MM.1S (cell line): Measurements from ENCODE around the gene ZNF766.

Experiments
- DNase-seq: peaks from one replicate; pipeline ENCODE4 v3.0.0-alpha.2; 2015
- H2AFZ ChIP-seq: fragments of 300-600 bp; sonication (generic); 2 replicates; pipeline ENCODE4 v1.6.0; 2016; ENCODE audit warnings: antibody characterized with exemption, low read length
- H3F3A ChIP-seq: fragments of 300-600 bp; sonication (generic); 2 replicates; pipeline ENCODE4 v1.6.1; 2016; ENCODE audit warnings: mild to moderate bottlenecking, antibody characterized with exemption, low read length, moderate library complexity, mixed read lengths; ENCODE audit not compliant: insufficient read depth
- H3K27ac ChIP-seq: fragments of 300-600 bp; sonication (generic); 2 replicates; pipeline ENCODE4 v1.5.1; 2016; ENCODE audit warnings: mild to moderate bottlenecking, low read length
- H3K27me3 ChIP-seq: fragments of 300-600 bp; sonication (generic); replicated peaks from 2 replicates; pipeline ENCODE4 v1.6.0; 2016; ENCODE audit warnings: low read length; ENCODE audit not compliant: insufficient read depth
- H3K36me3 ChIP-seq: fragments of 300-600 bp; sonication (generic); replicated peaks from 2 replicates; pipeline ENCODE4 v1.6.1; 2016; ENCODE audit warnings: mild to moderate bottlenecking, low read length, mixed read lengths; ENCODE audit not compliant: insufficient read depth
- H3K4me1 ChIP-seq: fragments of 300-600 bp; sonication (generic); 2 replicates; pipeline ENCODE4 v1.6.1; 2016; ENCODE audit warnings: low read length, mixed read lengths
- H3K4me2 ChIP-seq: fragments of 300-600 bp; sonication (generic); 2 replicates; pipeline ENCODE4 v1.6.0; 2016; ENCODE audit warnings: low read depth, low read length
- H3K4me3 ChIP-seq: fragments of 300-600 bp; sonication (generic); 2 replicates; pipeline ENCODE4 v1.5.1; 2016; ENCODE audit warnings: low read length, mixed read lengths
- H3K79me2 ChIP-seq: fragments of 300-600 bp; sonication (generic); 2 replicates; pipeline ENCODE4 v1.6.1; 2016; ENCODE audit warnings: mixed run types, low read length, mixed read lengths
- H3K9ac ChIP-seq: fragments of 300-600 bp; sonication (generic); 2 replicates; pipeline ENCODE4 v1.6.1; 2016; ENCODE audit warnings: low read length, mixed read lengths
- H3K9me2 ChIP-seq: fragments of 300-600 bp; sonication (generic); replicated peaks from 2 replicates; pipeline ENCODE4 v1.6.1; 2016; ENCODE audit warnings: mild to moderate bottlenecking, low read length, mixed read lengths; ENCODE audit not compliant: insufficient read depth
- H3K9me3 ChIP-seq: fragments of 300-600 bp; sonication (generic); replicated peaks from 2 replicates; pipeline ENCODE4 v1.6.1; 2016; ENCODE audit warnings: mild to moderate bottlenecking, low read length, mixed read lengths; ENCODE audit not compliant: insufficient read depth
- H4K20me1 ChIP-seq: fragments of 300-600 bp; sonication (generic); 2 replicates; pipeline ENCODE4 v1.6.1; 2016; ENCODE audit warnings: mild to moderate bottlenecking, low read length, moderate library complexity, mixed read lengths; ENCODE audit not compliant: insufficient read depth
- EZH2 ChIP-seq: fragments of 300-600 bp; sonication (generic); optimal IDR thresholded peaks from 2 replicates; pipeline ENCODE3; 2017; ENCODE audit warnings: low read depth, mild to moderate bottlenecking, antibody characterized with exemption, low read length, mixed read lengths
- EZH2phosphoT487 ChIP-seq: fragments of 300-600 bp; sonication (generic); IDR thresholded peaks from 2 replicates; pipeline ENCODE4 v1.6.1; 2018; ENCODE audit warnings: antibody characterized with exemption, low read length
- TF ChIP-seq, protein P1 (sequence below): fragments of 300-600 bp; sonication (generic); IDR thresholded peaks from 2 replicates; pipeline ENCODE4 v1.5.1; 2016; ENCODE audit warnings: antibody characterized with exemption, low read length, mixed read lengths

The ZNF766 gene

GRCh38 chr19:52221831-52222375, 47.5 kb upstream of the ZNF766 start:
- Histone ChIP-seq H3K79me2 (no peaks in the 10 kb centered on the region), H3K27me3 (no peaks in the 10 kb centered on the region), H3K27ac (no peak overlapping the region), H3K36me3 (peaks cover 53% of the 10 kb centered on the region), H3K9me2 (no peaks in the 10 kb centered on the region), H3K9me3 (no peaks in the 10 kb centered on the region), H4K20me1 (no peaks in the 10 kb centered on the region), H2AFZ (no peak overlapping the region), H3K9ac (no peak overlapping the region), H3K4me1 (no peaks in the 10 kb centered on the region), H3F3A (no peaks in the 10 kb centered on the region), H3K4me3 (no peak overlapping the region), H3K4me2 (no peak overlapping the region)
- DNase-seq = no peak
- TF ChIP-seq, protein P1, sequence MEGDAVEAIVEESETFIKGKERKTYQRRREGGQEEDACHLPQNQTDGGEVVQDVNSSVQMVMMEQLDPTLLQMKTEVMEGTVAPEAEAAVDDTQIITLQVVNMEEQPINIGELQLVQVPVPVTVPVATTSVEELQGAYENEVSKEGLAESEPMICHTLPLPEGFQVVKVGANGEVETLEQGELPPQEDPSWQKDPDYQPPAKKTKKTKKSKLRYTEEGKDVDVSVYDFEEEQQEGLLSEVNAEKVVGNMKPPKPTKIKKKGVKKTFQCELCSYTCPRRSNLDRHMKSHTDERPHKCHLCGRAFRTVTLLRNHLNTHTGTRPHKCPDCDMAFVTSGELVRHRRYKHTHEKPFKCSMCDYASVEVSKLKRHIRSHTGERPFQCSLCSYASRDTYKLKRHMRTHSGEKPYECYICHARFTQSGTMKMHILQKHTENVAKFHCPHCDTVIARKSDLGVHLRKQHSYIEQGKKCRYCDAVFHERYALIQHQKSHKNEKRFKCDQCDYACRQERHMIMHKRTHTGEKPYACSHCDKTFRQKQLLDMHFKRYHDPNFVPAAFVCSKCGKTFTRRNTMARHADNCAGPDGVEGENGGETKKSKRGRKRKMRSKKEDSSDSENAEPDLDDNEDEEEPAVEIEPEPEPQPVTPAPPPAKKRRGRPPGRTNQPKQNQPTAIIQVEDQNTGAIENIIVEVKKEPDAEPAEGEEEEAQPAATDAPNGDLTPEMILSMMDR = no peak
- TF ChIP-seq EZH2phosphoT487 = no peak
- no peak for TF ChIP-seq EZH2

DNA sequence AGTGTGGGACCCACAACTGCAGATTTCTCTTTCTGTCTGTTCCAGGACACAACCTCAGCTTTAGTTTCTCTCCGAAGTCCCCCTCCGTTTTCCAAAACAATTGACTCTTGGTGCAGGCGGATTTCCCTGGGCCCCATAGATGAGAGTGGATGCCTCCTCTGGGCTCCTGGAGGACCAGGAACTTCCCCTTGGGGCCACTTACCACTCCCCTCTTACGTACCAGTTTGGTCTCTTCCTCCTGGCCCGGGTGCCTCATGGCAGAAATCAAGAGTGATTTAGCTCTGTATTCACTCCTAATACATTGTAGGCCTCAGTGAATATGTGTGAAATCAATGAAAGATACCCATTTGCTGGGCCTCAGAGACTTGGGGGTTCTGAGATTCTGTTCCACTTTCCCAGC, 45.2 kb upstream of the ZNF766 start:
- H3K9me3 ChIP-seq = no peaks in the 10 kb centered on the region

GRCh38 chr19:52226652-52227051, 42.7 kb upstream of the ZNF766 start:
- peaks cover 31% of the 10 kb centered on the region for H3K36me3 ChIP-seq
- H3K4me2 ChIP-seq = no peak overlapping the region

More for the DNA sequence above, 45.2 kb upstream of the ZNF766 start:
- Histone ChIP-seq H3K36me3 (peaks cover 46% of the 10 kb centered on the region), H3K27me3 (no peaks in the 10 kb centered on the region), H2AFZ (no peak overlapping the region), H3K4me2 (no peak overlapping the region), H3K4me3 (no peak overlapping the region), H3F3A (no peaks in the 10 kb centered on the region), H3K4me1 (no peaks in the 10 kb centered on the region), H3K9me2 (no peaks in the 10 kb centered on the region), H3K9ac (no peak overlapping the region), H3K79me2 (no peaks in the 10 kb centered on the region), H3K27ac (no peak overlapping the region), H4K20me1 (no peaks in the 10 kb centered on the region)
- DNase-seq = no peak
- TF ChIP-seq EZH2 (no peak), EZH2phosphoT487 (no peak)
- TF ChIP-seq, protein P1 = no peak

More at GRCh38 chr19:52226652-52227051, 42.7 kb upstream of the ZNF766 start:
- H3K4me3 ChIP-seq = no peak overlapping the region
- H3K9ac ChIP-seq = no peak overlapping the region
- H3K9me2 ChIP-seq = no peaks in the 10 kb centered on the region
- no peaks in the 10 kb centered on the region for H3K79me2 ChIP-seq
- no peaks in the 10 kb centered on the region for H4K20me1 ChIP-seq
- no peaks in the 10 kb centered on the region for H3K9me3 ChIP-seq
- no peaks in the 10 kb centered on the region for H3K4me1 ChIP-seq
- no peaks in the 10 kb centered on the region for H3K27me3 ChIP-seq
- no peak for DNase-seq
- no peak overlapping the region for H3K27ac ChIP-seq
- no peak overlapping the region for H2AFZ ChIP-seq
- no peaks in the 10 kb centered on the region for H3F3A ChIP-seq
- TF ChIP-seq, protein P1 = no peak
- no peak for TF ChIP-seq EZH2phosphoT487
- TF ChIP-seq EZH2 = no peak
